ENCODE measurements around the gene KIF26A. TPM values are rescaled to one million over a fixed set of nuclear protein-coding genes. Genes with fewer than 3 reads are reported as not detected.

The KIF26A gene
- total RNA-seq, 4 donors from 2014 or later: 3.3 to 6.2 (median 4.9) TPM

DNA sequence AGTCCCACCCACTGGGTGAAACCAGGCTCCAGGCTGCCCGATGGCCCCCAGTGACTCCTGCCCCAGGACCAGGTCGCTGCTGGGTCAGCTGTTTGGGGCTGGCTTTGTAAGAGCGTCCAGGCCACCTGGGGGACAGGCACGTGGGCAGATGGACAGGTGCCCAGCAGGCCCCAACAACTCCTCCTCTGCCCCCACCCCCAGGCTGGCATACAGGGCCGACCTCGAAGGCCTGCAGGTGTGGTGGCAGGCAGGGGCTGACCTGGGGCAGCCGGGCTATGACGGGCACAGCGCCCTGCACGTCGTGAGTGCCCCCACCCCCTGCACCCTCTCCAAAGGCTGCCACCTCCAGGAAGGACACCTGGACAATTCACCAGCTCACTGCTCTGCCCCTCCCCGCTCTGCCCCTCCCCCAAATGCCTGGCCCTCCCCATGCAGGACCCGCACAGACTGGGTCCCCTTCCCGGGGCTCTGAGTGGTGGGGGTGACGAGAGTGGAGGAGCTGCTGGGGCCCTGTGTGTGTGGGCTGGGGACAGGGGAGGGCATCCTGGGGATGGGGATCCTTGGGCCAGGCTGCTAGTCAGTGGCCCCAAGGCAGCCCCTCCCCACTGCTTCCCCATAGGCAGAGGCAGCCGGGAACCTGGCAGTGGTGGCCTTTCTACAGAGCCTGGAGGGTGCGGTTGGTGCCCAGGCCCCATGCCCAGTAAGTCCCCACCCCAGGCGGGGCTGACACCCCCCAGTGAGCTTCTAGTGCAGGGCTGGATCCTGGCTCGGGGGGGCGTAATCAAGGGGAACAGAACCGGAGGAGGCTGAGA is 26.9 kb upstream of the KIF26A start:
- peak; percentile 1 to 4 for DNase-seq
- no peaks in the 10 kb centered on the region for H3K9me3 ChIP-seq
- intact Hi-C loops (cut with DNase I): no loop called here
- no peak overlapping the region for H3K4me3 ChIP-seq (replicated peaks in 1 of 3)
- WGBS, 2 donors: 53 to 85% methylated on average over 3 to 8 of the region's 21 CpGs
- peaks cover 3 to 6% of the 10 kb centered on the region in 2 donors for H3K4me1 ChIP-seq
- no peaks in the 10 kb centered on the region for H3K27me3 ChIP-seq
- TF ChIP-seq, protein P1, sequence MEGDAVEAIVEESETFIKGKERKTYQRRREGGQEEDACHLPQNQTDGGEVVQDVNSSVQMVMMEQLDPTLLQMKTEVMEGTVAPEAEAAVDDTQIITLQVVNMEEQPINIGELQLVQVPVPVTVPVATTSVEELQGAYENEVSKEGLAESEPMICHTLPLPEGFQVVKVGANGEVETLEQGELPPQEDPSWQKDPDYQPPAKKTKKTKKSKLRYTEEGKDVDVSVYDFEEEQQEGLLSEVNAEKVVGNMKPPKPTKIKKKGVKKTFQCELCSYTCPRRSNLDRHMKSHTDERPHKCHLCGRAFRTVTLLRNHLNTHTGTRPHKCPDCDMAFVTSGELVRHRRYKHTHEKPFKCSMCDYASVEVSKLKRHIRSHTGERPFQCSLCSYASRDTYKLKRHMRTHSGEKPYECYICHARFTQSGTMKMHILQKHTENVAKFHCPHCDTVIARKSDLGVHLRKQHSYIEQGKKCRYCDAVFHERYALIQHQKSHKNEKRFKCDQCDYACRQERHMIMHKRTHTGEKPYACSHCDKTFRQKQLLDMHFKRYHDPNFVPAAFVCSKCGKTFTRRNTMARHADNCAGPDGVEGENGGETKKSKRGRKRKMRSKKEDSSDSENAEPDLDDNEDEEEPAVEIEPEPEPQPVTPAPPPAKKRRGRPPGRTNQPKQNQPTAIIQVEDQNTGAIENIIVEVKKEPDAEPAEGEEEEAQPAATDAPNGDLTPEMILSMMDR (IDR thresholded peaks at IDR 0.05): no peak
- no peak for TF ChIP-seq POLR2A (IDR thresholded peaks at IDR 0.05)
- no peaks in the 10 kb centered on the region for H3K36me3 ChIP-seq
- no peak overlapping the region for H3K27ac ChIP-seq

DNA sequence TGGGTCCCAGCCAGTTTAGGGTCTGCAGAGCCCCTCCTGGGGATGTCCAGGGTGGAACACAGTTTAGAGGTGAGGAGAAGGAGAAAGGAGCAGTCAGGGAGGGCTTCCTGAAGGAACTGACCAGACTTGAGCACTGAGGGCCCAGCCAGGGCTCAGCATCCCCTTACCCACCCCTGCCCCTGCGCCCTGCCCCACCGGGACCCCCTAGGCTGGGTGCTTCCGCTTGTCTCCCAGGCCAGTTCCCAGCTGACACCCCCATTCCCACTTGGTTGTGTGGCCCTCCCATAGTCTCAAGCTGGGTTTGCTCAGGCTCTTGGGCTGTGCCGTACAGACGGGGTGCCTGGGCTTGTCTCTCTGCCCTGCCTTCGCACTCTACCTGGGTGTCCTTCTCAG is 26.3 kb upstream of the KIF26A start:
- WGBS, 2 donors: 81 to 89% methylated on average over 5 to 6 of the region's 6 CpGs
- H3K27ac ChIP-seq: no peak overlapping the region
- TF ChIP-seq POLR2A (IDR thresholded peaks at IDR 0.05): no peak
- TF ChIP-seq, protein P1 (IDR thresholded peaks at IDR 0.05): no peak
- no peak for DNase-seq
- intact Hi-C loops (cut with DNase I): no loop called here
- H3K36me3 ChIP-seq: no peaks in the 10 kb centered on the region
- no peaks in the 10 kb centered on the region for H3K27me3 ChIP-seq
- no peak overlapping the region for H3K4me3 ChIP-seq (replicated peaks in 1 of 3)
- peaks cover 3 to 6% of the 10 kb centered on the region in 2 donors for H3K4me1 ChIP-seq
- H3K9me3 ChIP-seq: no peaks in the 10 kb centered on the region

- H3K4me3 ChIP-seq (replicated peaks in 1 of 3): no peak overlapping the region
- H3K9me3 ChIP-seq: no peaks in the 10 kb centered on the region
- no peaks in the 10 kb centered on the region for H3K27me3 ChIP-seq
- TF ChIP-seq POLR2A (IDR thresholded peaks at IDR 0.05): no peak
- TF ChIP-seq, protein P1 (IDR thresholded peaks at IDR 0.05): no peak
- 56 to 61% methylated on average over 12 of the region's 17 CpGs for WGBS, 2 donors
- H3K4me1 ChIP-seq: peaks cover 10 to 12% of the 10 kb centered on the region in 2 donors
- H3K36me3 ChIP-seq: no peaks in the 10 kb centered on the region
- peak in 1 of 2 donors; percentile 3 for DNase-seq
- no peak overlapping the region for H3K27ac ChIP-seq
- intact Hi-C loops (cut with DNase I): no loop called here
Observed at GRCh38 chr14:104112609-104113571, 25.5 kb upstream of the KIF26A start.

- H3K36me3 ChIP-seq: no peaks in the 10 kb centered on the region
- no peak overlapping the region for H3K27ac ChIP-seq
- intact Hi-C loops (cut with DNase I): no loop called here
- H3K27me3 ChIP-seq: no peaks in the 10 kb centered on the region
- DNase-seq: peak; percentile 1 to 3
- peaks cover 10 to 15% of the 10 kb centered on the region in 2 donors for H3K4me1 ChIP-seq
- H3K9me3 ChIP-seq: no peaks in the 10 kb centered on the region
- WGBS, 2 donors: 70 to 79% methylated on average over 6 to 14 of the region's 23 CpGs
- H3K4me3 ChIP-seq (replicated peaks in 1 of 3): no peak overlapping the region
- TF ChIP-seq POLR2A (IDR thresholded peaks at IDR 0.05): no peak
- TF ChIP-seq, protein P1 (IDR thresholded peaks at IDR 0.05): no peak
Observed at GRCh38 chr14:104113631-104114420, 24.6 kb upstream of the KIF26A start.
